Neural progenitor cell (in vitro differentiated cells): ENCODE data around the gene KLHDC4. TPM values are rescaled to one million over a fixed set of nuclear protein-coding genes. Genes with fewer than 3 reads are reported as not detected.

Source experiments
- DNase-seq: peaks from one replicate; pipeline ENCODE4 v3.0.0-alpha.2; 2016; ENCODE audit warnings: low spot score
- H2AFZ ChIP-seq: fragments of 200-600 bp; sonication (generic); replicated peaks from 2 replicates; pipeline ENCODE4 v1.6.1; 2016; ENCODE audit warnings: antibody characterized with exemption
- H3F3A ChIP-seq: fragments of 200-600 bp; sonication (generic); 2 replicates; pipeline ENCODE4 v1.6.1; 2016; ENCODE audit warnings: antibody characterized with exemption, low read depth
- H3K27ac ChIP-seq: fragments of 200-600 bp; sonication (generic); 2 replicates; pipeline ENCODE4 v1.5.1; 2016; ENCODE audit warnings: mild to moderate bottlenecking
- H3K27me3 ChIP-seq: fragments of 200-600 bp; sonication (generic); 2 replicates; pipeline ENCODE4 v1.6.1; 2016; ENCODE audit warnings: mild to moderate bottlenecking, moderate library complexity
- H3K36me3 ChIP-seq: fragments of 200-600 bp; sonication (generic); 2 replicates; pipeline ENCODE4 v1.5.1; 2016
- H3K4me1 ChIP-seq: fragments of 200-600 bp; sonication (generic); 2 replicates; pipeline ENCODE4 v1.6.1; 2016; ENCODE audit warnings: mixed run types
- H3K4me2 ChIP-seq: fragments of 200-600 bp; sonication (generic); 2 replicates; pipeline ENCODE4 v1.6.1; 2016
- H3K4me3 ChIP-seq: fragments of 200-600 bp; sonication (generic); 2 replicates; pipeline ENCODE4 v1.5.1; 2016
- H3K79me2 ChIP-seq: fragments of 200-600 bp; sonication (generic); 2 replicates; pipeline ENCODE4 v1.6.1; 2016; ENCODE audit warnings: low read depth
- H3K9ac ChIP-seq: fragments of 200-600 bp; sonication (generic); 2 replicates; pipeline ENCODE4 v1.6.1; 2016
- H3K9me3 ChIP-seq: fragments of 200-600 bp; sonication (generic); 2 replicates; pipeline ENCODE4 v1.5.1; 2016; ENCODE audit warnings: low read depth
- H4K20me1 ChIP-seq: fragments of 200-600 bp; sonication (generic); 2 replicates; pipeline ENCODE4 v1.6.1; 2016; ENCODE audit warnings: low read depth
- H3K27ac Mint-ChIP-seq: 3 replicates; pipeline ENCODE4 v1.8.0; 2021; ENCODE audit warnings: mixed read lengths
- H3K27me3 Mint-ChIP-seq: 2 replicates; pipeline ENCODE4 v1.8.0; 2022; ENCODE audit warnings: low read depth, mild to moderate bottlenecking, inconsistent platforms, moderate library complexity, mixed read lengths; ENCODE audit not compliant: insufficient read depth
- H3K36me3 Mint-ChIP-seq: 3 replicates; pipeline ENCODE4 v1.8.0; 2021; ENCODE audit warnings: mixed read lengths
- H3K4me1 Mint-ChIP-seq: 3 replicates; pipeline ENCODE4 v1.8.0; 2021; ENCODE audit warnings: mixed read lengths
- H3K4me3 Mint-ChIP-seq: 3 replicates; pipeline ENCODE4 v1.8.0; 2021; ENCODE audit warnings: mild to moderate bottlenecking, moderate library complexity, mixed read lengths
- H3K9me3 Mint-ChIP-seq: 3 replicates; pipeline ENCODE4 v1.8.0; 2020; ENCODE audit warnings: mixed read lengths
- EZH2 ChIP-seq: fragments of 200-600 bp; sonication (generic); IDR thresholded peaks from 2 replicates; pipeline ENCODE4 v1.6.1; 2017; ENCODE audit warnings: antibody characterized with exemption, mild to moderate bottlenecking, moderate library complexity
- EZH2phosphoT487 ChIP-seq: fragments of 200-600 bp; sonication (generic); IDR thresholded peaks from 2 replicates; pipeline ENCODE4 v1.6.1; 2017; ENCODE audit warnings: antibody characterized with exemption
- total RNA-seq: library from RNA; depleted of rRNA; stranded (reverse); fragments of >200 nt; gene quantifications from 2 replicates; pipeline ENCODE4 v1.2.3, GENCODE V29; 2015; ENCODE audit warnings: low replicate concordance
- TF ChIP-seq, protein P1 (sequence below): fragments of 200-600 bp; sonication (generic); IDR thresholded peaks from 2 replicates; pipeline ENCODE4 v1.5.1; 2017; ENCODE audit warnings: antibody characterized with exemption, mild to moderate bottlenecking

Gene KLHDC4
- total RNA-seq, 1 donor from 2014 or later: 19.2 TPM

DNA sequence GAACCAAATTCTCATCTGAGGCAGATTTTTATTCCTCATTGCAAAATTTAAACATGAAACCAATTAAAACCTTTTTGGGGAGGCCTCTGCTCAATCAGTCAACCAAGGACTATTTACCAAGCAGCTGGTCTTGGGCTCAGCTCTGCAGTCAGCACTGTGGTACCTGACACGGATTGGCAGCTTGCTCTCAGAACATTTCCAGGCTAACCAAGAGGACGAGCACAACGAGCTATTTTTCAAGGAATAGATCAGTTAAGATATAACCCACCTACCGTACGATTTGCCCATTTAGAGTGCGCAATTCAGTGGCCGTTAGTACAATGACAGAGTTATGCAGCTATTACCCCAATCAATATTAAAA is 26.4 kb upstream of the KLHDC4 start:
- H3F3A ChIP-seq: no peaks in the 10 kb centered on the region
- Mint-ChIP-seq H3K9me3 (no peaks in the 10 kb centered on the region), H3K27ac (peak overlapping the region; percentile 17), H3K27me3 (peaks cover 6% of the 10 kb centered on the region), H3K4me3 (no peak overlapping the region), H3K36me3 (no peaks in the 10 kb centered on the region), H3K4me1 (peaks cover 10% of the 10 kb centered on the region)
- no peaks in the 10 kb centered on the region for H3K4me1 ChIP-seq
- H3K9me3 ChIP-seq: no peaks in the 10 kb centered on the region
- H3K36me3 ChIP-seq: no peaks in the 10 kb centered on the region
- H3K4me2 ChIP-seq: no peak overlapping the region
- no peaks in the 10 kb centered on the region for H4K20me1 ChIP-seq
- H3K4me3 ChIP-seq: no peak overlapping the region
- no peak for DNase-seq
- no peak overlapping the region for H3K27ac ChIP-seq
- H2AFZ ChIP-seq: no peak overlapping the region
- H3K9ac ChIP-seq: no peak overlapping the region
- TF ChIP-seq EZH2 (no peak), EZH2phosphoT487 (no peak)
- TF ChIP-seq, protein P1, sequence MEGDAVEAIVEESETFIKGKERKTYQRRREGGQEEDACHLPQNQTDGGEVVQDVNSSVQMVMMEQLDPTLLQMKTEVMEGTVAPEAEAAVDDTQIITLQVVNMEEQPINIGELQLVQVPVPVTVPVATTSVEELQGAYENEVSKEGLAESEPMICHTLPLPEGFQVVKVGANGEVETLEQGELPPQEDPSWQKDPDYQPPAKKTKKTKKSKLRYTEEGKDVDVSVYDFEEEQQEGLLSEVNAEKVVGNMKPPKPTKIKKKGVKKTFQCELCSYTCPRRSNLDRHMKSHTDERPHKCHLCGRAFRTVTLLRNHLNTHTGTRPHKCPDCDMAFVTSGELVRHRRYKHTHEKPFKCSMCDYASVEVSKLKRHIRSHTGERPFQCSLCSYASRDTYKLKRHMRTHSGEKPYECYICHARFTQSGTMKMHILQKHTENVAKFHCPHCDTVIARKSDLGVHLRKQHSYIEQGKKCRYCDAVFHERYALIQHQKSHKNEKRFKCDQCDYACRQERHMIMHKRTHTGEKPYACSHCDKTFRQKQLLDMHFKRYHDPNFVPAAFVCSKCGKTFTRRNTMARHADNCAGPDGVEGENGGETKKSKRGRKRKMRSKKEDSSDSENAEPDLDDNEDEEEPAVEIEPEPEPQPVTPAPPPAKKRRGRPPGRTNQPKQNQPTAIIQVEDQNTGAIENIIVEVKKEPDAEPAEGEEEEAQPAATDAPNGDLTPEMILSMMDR: no peak
- H3K79me2 ChIP-seq: no peaks in the 10 kb centered on the region
- H3K27me3 ChIP-seq: no peaks in the 10 kb centered on the region

DNA sequence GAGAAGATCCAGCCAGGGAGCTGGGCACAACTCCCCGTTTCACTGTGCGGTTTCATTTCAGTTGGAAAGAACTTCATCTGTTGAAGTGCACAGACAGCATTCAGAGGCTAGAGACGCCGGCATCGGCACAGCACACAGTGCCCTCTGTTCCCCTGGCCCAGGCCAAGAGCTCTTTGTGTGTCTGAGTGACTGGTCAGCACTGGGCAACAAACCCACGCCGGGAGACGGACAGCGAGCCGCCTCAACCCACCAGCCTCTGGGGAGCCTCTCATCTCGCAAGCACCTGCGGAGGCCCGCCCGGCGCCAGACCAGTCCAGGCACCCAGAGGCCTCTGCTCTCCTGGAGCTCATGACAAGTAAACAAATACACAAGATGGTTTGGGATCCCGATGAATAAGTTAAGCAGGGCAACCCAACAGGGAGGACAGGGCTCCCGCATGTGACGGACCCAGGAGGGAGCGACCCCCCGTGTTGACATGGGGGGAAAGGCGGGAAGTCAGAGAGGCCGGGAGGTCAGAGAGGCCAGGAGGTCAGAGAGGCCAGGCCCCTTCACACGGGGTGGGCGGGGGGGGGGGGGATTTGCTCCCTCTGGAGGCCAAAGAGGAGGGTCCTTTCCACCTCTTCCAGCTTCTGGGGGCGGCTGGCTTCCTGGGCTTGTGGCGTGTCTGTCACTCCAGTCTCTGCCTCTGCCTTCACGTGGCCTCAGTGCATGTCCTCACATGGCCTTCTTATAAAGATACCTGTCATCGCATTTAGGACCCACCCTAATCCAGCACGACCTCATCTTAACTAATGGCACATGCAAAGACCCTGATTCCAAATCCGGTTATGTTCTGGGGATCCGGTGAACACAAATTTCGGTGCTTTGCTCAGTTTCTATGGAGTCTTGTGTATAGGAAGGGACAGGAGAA is 25.8 kb upstream of the KLHDC4 start:
- Mint-ChIP-seq H3K4me3 (no peak overlapping the region), H3K27ac (peak overlapping the region; percentile 17), H3K27me3 (peaks cover 6% of the 10 kb centered on the region), H3K36me3 (no peaks in the 10 kb centered on the region), H3K9me3 (no peaks in the 10 kb centered on the region), H3K4me1 (peaks cover 10% of the 10 kb centered on the region)
- no peaks in the 10 kb centered on the region for H3K79me2 ChIP-seq
- no peaks in the 10 kb centered on the region for H3K27me3 ChIP-seq
- no peak overlapping the region for H3K9ac ChIP-seq
- no peak overlapping the region for H3K27ac ChIP-seq
- no peak for TF ChIP-seq EZH2
- no peak for TF ChIP-seq EZH2phosphoT487
- TF ChIP-seq, protein P1: peak; percentile 19
- DNase-seq: peak; percentile 24
- no peak overlapping the region for H3K4me2 ChIP-seq
- no peaks in the 10 kb centered on the region for H3F3A ChIP-seq
- no peaks in the 10 kb centered on the region for H3K9me3 ChIP-seq
- no peaks in the 10 kb centered on the region for H3K4me1 ChIP-seq
- no peaks in the 10 kb centered on the region for H4K20me1 ChIP-seq
- no peak overlapping the region for H3K4me3 ChIP-seq
- no peak overlapping the region for H2AFZ ChIP-seq
- H3K36me3 ChIP-seq: no peaks in the 10 kb centered on the region

DNA sequence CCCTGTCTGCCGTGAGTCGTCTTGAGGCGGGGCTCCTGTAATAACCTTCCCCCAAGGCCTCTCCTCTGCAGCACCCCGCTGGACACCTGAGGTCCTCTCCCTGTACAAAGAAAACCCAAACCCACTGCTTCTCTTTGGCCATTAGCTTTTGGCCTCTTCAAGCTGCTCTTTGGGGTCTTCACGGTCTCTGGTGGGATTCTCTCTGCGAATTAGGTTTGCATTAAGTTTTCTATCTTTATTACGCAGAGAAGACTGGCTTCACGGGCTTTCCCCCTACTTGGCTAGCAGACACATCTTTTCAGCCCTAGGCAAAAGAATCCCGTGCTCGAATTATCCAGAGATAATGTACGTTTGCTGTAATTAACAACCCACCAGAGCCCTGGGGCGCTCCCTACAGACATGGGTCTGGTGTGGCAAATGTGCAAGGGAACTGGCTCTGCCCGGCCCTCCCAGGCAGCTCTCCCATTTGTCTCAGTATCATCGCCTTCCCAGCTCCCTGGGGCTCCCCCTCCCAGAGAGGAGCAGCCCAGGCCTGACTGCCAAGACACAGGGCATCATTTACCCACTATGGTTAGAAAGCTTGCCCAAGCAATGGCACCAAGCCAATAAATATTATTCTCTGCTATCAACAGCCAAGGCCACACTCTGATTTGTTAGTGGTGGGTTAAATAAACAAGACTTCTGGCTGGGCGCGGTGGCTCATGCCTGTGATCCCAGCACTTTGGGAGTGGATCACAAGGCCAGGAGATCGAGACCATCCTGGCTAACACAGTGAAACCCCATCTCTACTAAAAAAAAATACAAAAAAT is 24.7 kb upstream of the KLHDC4 start:
- no peak for TF ChIP-seq EZH2
- TF ChIP-seq EZH2phosphoT487: no peak
- TF ChIP-seq, protein P1: no peak
- Histone ChIP-seq H3K9ac (no peak overlapping the region), H3F3A (no peaks in the 10 kb centered on the region), H3K4me3 (no peak overlapping the region), H3K4me2 (no peak overlapping the region), H4K20me1 (no peaks in the 10 kb centered on the region), H3K27ac (no peak overlapping the region), H3K79me2 (no peaks in the 10 kb centered on the region), H3K36me3 (no peaks in the 10 kb centered on the region), H2AFZ (no peak overlapping the region), H3K9me3 (no peaks in the 10 kb centered on the region), H3K4me1 (no peaks in the 10 kb centered on the region), H3K27me3 (no peaks in the 10 kb centered on the region)
- Mint-ChIP-seq H3K4me3 (no peak overlapping the region), H3K4me1 (peaks cover 10% of the 10 kb centered on the region), H3K27me3 (peaks cover 6% of the 10 kb centered on the region), H3K27ac (no peak overlapping the region), H3K9me3 (no peaks in the 10 kb centered on the region), H3K36me3 (no peaks in the 10 kb centered on the region)
- no peak for DNase-seq
